Measurements from ENCODE around the gene C11orf86. TPM values are rescaled to one million over a fixed set of nuclear protein-coding genes. Genes with fewer than 3 reads are reported as not detected.

The C11orf86 gene
- total and polyA plus RNA-seq, 2 of the 8 experiments (the other 6 are each of a cell fraction or from before 2014, with no cell fraction given), result 0.91 to 0.97 TPM

DNA sequence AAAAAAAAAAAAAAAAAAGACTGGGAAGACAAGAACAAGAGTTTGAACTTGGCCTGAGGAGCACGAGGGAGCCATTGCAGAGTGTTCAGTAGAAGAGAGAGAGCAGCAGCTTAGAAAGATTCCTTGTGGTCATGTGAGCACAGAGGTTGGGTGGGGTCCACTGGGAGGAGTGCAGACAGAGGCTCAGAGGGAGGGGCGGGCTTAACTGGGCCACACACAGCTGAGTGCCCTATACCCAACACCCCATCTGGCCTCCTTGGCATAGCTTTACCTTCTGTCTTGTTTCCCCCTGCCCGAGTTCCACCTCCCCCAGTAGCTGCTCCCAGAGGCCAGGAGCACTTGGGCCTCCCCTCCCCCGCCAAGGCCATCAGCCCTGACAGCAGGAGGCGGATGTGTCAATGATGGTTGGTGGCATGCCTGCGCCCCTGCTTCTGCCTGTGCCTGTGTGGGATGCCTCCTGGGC lies 12.1 kb downstream of the C11orf86 start:
- H3K23me2 ChIP-seq (ENCODE audit: low read depth, low read length), result no peaks in the 10 kb centered on the region
- no peaks in the 10 kb centered on the region for H3K27me3 ChIP-seq (replicated peaks in 1 of 4; ENCODE audit: control insufficient read depth in 3 of 4, extremely low read depth in 1 of 4, insufficient read depth in 3 of 4, low read length in 3 of 4)
- no peak overlapping the region for H3K4me3 ChIP-seq (ENCODE audit: extremely low read depth in 1 of 4, insufficient read depth in 2 of 4, low read depth in 3 of 4, low read length in 4 of 4)
- H2AK5ac ChIP-seq (ENCODE audit: low read depth, low read length), result no peak overlapping the region
- no peaks in the 10 kb centered on the region for H3K9me3 ChIP-seq (ENCODE audit: insufficient read depth in 2 of 2, low read depth in 1 of 2, low read length in 1 of 2)
- peak overlapping the region; percentile 88 for H2BK5ac ChIP-seq (ENCODE audit: low read depth, low read length)
- FAIRE-seq (no peak), DNase-seq (ENCODE audit: low read depth in 1 of 2, low spot score in 2 of 2) (peak in 1 of 2 experiments; percentile 73)
- no peak overlapping the region for H3K14ac ChIP-seq (ENCODE audit: insufficient read length)
- H4K5ac ChIP-seq (ENCODE audit: insufficient read length, low read depth, low read length), result no peak overlapping the region
- H3K4me2 ChIP-seq (ENCODE audit: insufficient read depth in 1 of 2, low read depth in 2 of 2, low read length in 2 of 2), result peak overlapping the region in 1 of 2 experiments; percentile 15; a peak in 1 of 4 replicates
- ChIA-PET CTCF (ENCODE audit: partially characterized antibody) (interaction anchor here (0.6 to 5.6 kb wide), 11 partner anchors 11 to 161 kb away, joined by 3 to 45 read pairs (median 5); partner anchors contain the start of genes C11orf86 and SYT12), POLR2A (ENCODE audit: partially characterized antibody) (interaction anchor here (0.6 to 4.0 kb wide), 6 partner anchors 10 to 59 kb away, joined by 3 to 14 read pairs (median 4); partner anchors contain the start of genes C11orf86 and PC)
- H3K56ac ChIP-seq (replicated peaks; ENCODE audit: insufficient read length, low read depth, low read length), result no peak overlapping the region
- peak overlapping the region; percentile 80; the same call in 1 of the 2 replicates for H2BK20ac ChIP-seq (ENCODE audit: low read length)
- H3K27ac ChIP-seq (ENCODE audit: low read depth, low read length), result no peak overlapping the region
- no peaks in the 10 kb centered on the region for H3K36me3 ChIP-seq (ENCODE audit: control insufficient read depth in 2 of 4, insufficient read depth in 4 of 4, low read length in 3 of 4)
- H3K79me2 ChIP-seq (ENCODE audit: control insufficient read depth in 1 of 2, insufficient read depth in 2 of 2, low read length in 2 of 2), result no peaks in the 10 kb centered on the region
- H3K9ac ChIP-seq (replicated peaks in 1 of 4; ENCODE audit: extremely low read depth in 1 of 4, low read depth in 3 of 4, low read length in 3 of 4), result no peak overlapping the region
- 0 out of 2 replicates have a peak overlapping the region, but pooled peaks have one; percentile 6 for H2BK15ac ChIP-seq (ENCODE audit: low read length)
- peak overlapping the region; percentile 47 for H4K91ac ChIP-seq (replicated peaks; ENCODE audit: insufficient read length, low read length)
- peak overlapping the region; percentile 90; the same call in 1 of the 2 replicates for H2BK12ac ChIP-seq (ENCODE audit: low read depth, low read length)
- H3K4ac ChIP-seq (replicated peaks; ENCODE audit: insufficient read length, low read depth, low read length), result no peak overlapping the region
- 41% methylated on average over 4 of the region's 6 CpGs; no CpG with 5 or more reads in 1 of the 2 experiments for WGBS, 2 experiments (ENCODE audit: extremely low coverage in 1 of 2, insufficient coverage in 1 of 2, insufficient read length in 1 of 2, insufficient replicate concordance in 2 of 2, low coverage in 1 of 2, low lambda C conversion rate in 2 of 2, missing lambda C conversion rate in 1 of 2)
- H2BK120ac ChIP-seq (replicated peaks; ENCODE audit: low read depth, low read length), result no peak overlapping the region
- H3K18ac ChIP-seq (ENCODE audit: extremely low read depth, low read length), result peak overlapping the region; percentile 81; the same call in 1 of the 2 replicates
- no peaks in the 10 kb centered on the region for H3K79me1 ChIP-seq (ENCODE audit: low read depth, low read length)
- peak overlapping the region; percentile 62; the same call in 1 of the 2 replicates for H2AFZ ChIP-seq (ENCODE audit: low read length)
- no peaks in the 10 kb centered on the region for H4K20me1 ChIP-seq (replicated peaks in 1 of 2; ENCODE audit: control insufficient read depth in 1 of 2, insufficient read depth in 2 of 2, low read length in 2 of 2)
- peaks cover 0 to 6% (median 5%) of the 10 kb centered on the region in 4 experiments; a peak in 6 of 7 replicates for H3K4me1 ChIP-seq (replicated peaks in 1 of 4; ENCODE audit: control insufficient read depth in 3 of 4, insufficient read depth in 4 of 4, low read length in 3 of 4)
- H4K8ac ChIP-seq (ENCODE audit: extremely low read depth, insufficient read depth, low read length), result no peak overlapping the region; the same call in 1 of the 2 replicates
- no peak overlapping the region for H3K23ac ChIP-seq (ENCODE audit: insufficient read length)
- TF ChIP-seq HDAC2 (IDR thresholded peaks at IDR 0.05; ENCODE audit: borderline replicate concordance in 1 of 2, low read depth in 2 of 2, low read length in 2 of 2), result no peak
- no peak for TF ChIP-seq CBX5 (IDR thresholded peaks at IDR 0.05; ENCODE audit: low read depth, low read length)
- TF ChIP-seq NANOG (IDR thresholded peaks at IDR 0.05; ENCODE audit: insufficient read depth, low read depth, low read length, poor library complexity, severe bottlenecking), result peak; percentile 93
- no peak for TF ChIP-seq POU5F1 (IDR thresholded peaks at IDR 0.05; ENCODE audit: low read depth, low read length)
- 0 out of 2 replicates have a peak, but pooled peaks have one; percentile 30 for TF ChIP-seq KDM1A (IDR thresholded peaks at IDR 0.05; ENCODE audit: borderline replicate concordance, low read length)
- TF ChIP-seq, protein P1, sequence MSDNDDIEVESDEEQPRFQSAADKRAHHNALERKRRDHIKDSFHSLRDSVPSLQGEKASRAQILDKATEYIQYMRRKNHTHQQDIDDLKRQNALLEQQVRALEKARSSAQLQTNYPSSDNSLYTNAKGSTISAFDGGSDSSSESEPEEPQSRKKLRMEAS (IDR thresholded peaks at IDR 0.05), result peak; percentile 53
- no peak for TF ChIP-seq PHF8 (conservative IDR thresholded peaks at IDR 0.05; ENCODE audit: low read depth, low read length)
- TF ChIP-seq CTBP2 (IDR thresholded peaks at IDR 0.05; ENCODE audit: borderline replicate concordance, insufficient read depth, insufficient read length, low read length), result peak; percentile 45
- TF ChIP-seq HDAC6 (IDR thresholded peaks at IDR 0.05; ENCODE audit: low read depth, low read length), result no peak
- 0 out of 2 replicates have a peak, but pooled peaks have one; percentile 26 for TF ChIP-seq RBBP5 (IDR thresholded peaks at IDR 0.05; ENCODE audit: borderline replicate concordance, low read depth, low read length)
- TF ChIP-seq TCF12 (IDR thresholded peaks at IDR 0.05; ENCODE audit: low read depth, low read length), result 0 out of 2 replicates have a peak, but pooled peaks have one; percentile 8
